NCI-H2196 treated with DMSO at 0.1 percent for 48 hours (cell line): ENCODE results near the gene SMYD4.
"Not testable (repeated sequence)": the region's sequence is repeated elsewhere in the genome, so short reads cannot be mapped to it uniquely, and the experiment has no call there.

ENCODE experiments used
- DNase-seq: peaks from one replicate; lab custom pipeline; 2025; ENCODE audit not compliant: unreplicated experiment; lab: John Stamatoyannopoulos, UW

Gene SMYD4

DNA sequence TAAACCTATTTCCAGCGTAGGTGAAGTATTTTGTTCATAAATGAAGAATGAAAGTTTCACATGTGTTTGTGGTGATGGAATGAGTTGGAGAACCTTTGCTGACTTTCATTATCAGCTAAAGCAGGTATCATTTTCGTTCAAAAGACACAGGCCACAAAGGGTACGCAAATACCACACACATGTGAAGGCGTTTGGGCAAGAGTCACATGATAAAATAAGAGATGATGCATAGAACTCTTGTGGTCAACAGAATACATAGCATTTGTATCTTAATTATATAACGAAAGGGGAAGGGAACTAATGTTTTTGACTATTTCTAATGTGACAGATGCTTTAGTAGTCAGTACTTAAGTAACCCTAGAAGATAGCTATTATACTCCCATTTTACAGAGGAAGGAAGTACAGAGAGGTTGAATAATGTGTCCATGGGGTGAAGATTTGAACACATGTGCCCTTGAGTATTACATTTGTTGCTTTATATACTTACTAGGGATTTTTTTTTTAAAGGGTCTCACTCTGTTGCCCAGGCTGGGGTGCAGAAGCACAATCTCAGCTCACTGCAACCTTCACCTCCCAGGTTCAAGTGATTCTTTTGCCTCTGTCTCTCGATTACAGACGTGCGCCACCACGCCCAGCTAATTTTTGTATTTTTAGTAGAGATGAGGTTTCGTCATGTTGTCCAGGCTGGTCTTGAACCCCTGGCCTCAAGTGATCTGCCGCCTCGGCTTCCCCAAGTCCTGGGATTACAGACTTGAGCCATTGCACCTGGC is 4.9 kb upstream of the SMYD4 start:
- DNase-seq: no peak

DNA sequence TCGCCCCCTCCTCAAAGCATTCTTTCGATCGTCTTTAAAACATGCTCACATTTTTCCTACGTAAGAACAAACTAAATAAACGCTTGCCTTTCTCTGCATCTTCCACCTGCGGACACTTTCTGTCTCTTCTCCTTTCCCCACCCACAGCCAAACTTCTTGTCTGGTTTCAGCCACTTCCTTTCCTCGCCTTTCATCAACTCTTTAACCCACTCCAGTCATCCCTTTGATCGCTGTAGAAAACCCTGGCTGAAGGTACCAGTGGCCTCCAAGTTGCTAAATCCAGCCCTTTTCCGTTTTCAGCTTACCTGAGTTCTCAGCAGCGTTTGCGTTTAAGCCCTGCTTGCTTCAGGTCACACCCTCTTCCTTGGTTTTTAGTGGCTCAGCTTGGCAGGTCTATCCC is 586 bp upstream of the SMYD4 start:
- DNase-seq: no peak

DNA sequence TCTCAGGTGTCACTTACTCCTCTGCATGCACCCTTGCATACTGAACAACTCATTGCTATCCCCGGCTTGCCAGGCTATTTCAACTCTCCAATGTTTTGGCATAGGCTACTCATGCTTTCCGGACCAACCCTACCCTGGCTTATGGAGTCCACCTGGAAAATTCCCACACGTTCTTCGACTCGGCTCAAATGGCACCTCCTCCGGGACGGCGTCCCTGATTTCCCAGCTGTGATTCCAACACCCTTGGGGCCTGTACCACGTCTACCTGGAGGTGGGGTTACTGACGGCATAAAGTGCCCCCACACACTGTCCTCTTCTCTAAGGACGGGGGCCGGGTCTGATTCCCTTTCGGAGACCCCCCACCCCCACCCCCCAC is 498 bp downstream of the SMYD4 start:
- no peak for DNase-seq

DNA sequence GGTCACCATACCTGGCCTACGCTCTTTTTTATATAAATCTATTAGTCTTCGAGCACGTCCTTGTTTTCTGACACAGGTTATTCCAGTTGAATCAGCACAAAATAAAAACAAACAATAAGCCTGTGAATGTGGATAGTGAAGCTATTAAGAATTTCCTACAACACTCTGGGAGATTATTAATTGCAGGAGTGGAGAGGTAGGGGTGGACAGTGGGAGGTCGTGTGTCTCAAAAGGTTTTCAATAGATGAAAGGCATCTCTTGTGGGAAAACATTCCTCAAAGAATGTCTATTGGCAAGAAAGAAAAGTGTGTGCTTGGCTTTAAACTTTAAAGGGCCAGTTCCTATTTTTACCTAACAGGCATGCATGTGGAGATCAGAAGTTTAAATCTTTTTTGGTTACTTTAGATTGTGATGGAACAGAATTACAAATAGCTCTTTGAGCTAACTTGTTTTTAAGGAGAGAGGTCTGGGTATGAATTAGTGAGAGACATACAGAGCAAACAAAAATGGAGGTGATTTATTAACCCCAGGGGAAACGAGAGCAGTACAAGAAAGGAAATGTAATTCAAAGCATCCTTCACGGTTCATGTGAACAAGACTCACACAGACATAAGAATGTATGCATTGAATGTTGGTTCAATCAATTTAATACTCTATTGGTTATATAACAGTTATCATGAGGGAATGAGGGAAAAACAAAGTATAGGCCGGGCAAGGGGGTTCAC is 9.0 kb downstream of the SMYD4 start:
- no peak for DNase-seq

DNA sequence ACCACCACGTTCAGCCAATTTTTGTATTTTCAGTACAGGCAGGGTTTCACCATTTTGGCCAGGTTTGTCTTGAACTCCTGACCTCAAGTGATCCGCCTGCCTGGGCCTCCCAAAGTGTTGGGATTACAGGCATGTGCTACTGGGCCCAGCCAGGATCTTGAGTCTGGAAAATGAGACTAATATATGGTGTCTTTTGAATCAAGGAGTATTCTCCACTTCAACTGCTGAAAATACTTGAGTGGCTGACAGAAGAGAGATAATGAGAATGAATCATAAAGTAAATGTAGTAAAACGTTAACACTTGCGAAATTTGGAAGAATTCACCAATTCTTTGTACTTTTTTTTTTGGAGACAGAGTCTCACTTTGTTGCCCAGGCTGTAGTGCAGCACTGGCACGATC is 16.6 kb downstream of the SMYD4 start:
- DNase-seq: no peak

DNA sequence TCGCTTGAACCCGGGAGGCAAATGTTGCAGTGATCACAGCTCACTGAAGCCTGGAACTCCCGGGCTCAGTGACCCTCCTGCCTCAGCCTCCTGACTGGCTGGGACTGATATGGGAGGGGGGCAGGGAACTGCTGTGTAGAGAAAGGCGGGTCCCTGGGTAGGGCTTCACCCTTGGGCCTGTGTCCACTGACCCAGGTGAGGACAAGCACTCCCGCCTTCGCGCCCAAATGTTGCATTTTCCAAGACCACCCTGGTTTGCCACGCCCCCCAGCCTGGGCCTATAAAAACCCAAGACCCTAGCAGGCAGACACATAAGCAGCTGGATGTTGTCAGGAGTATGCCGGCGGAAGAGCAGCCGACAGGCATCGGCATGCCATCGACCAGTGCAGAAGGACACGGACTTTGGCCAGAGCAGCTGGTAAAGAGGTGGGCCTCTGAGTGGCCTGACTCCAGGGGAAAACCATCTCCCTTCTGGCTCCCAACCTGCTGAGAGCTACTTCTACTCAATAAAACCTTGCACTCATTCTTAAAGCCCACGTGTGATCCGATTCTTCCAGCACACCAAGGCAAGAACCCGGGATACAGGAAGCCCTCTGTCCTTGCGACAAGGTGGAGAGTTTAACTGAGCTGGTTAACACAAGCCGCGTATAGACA is 19.1 kb downstream of the SMYD4 start:
- DNase-seq: no peak

DNA sequence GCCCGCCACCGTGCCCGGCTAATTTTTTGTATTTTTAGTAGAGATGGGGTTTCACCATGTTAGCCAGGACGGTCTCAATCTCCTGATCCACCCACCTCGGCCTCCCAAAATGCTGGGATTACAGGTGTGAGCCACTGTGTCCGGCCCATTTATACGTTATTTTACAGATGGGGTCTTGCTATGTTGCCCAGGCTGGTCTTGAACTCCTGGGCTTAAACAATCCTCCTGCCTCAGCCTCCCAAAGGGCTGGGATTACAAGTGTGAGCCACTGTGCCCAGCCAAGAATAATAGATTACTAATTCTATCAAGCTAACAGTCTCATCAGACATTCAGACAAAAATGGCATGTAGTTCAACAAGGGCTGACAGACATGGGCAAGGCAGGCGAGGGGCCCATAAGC is 19.9 kb downstream of the SMYD4 start:
- not testable (repeated sequence) for DNase-seq

DNA sequence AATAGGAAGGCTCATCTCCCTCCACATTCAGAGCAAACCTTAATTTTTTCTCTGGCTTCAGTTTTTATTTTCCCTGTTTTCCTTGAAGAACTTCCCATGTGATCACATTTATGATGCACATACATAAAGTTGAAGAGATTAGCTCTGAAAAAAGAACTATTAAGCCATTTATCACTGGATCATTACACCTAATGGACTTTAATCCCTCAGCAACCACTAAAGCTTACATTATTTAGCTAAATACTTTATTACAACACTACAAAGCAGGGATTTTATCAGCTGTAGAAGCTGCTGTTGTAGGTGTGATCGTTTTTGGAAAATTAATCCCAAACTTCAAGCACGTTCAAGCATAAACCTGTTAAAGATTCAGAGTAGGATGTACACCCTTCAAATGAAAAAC is 21.1 kb downstream of the SMYD4 start:
- no peak for DNase-seq

DNA sequence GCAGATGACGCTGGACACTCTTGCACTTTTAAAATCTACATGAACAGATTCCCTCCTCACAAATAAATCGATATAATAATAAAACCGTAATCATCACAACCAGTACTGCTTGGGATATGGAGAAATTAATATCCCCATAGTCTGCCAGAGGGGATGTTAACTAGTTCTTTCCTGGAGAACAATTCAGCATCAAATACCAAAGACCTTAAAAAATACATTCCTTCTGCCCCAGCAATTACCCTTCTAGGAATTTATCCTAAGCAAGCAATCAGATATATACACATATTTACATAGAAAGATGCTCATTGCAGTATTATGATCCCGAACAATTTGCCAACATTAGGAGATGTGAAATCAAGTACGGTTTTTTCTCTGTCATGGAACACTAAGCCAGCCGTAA is 21.8 kb downstream of the SMYD4 start:
- no peak for DNase-seq

DNA sequence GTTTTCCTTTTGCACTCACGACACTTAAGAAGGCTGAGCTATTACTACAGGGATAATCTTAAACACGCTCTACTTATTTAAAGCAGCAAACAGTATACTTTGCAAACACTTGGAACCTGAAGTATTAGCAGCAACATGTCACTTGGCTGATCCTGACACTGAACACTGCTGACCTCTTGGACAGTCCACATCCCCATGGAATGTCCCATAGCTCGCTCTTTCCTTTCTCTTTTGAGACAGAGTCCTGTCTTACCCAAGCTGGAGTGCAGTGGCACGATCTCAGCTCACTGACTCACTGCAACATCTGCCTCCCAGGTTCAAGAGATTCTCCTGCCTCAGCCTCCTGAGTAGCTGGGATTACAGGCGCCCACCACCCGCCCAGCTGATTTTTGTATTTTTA is 26.4 kb downstream of the SMYD4 start:
- no peak for DNase-seq

DNA sequence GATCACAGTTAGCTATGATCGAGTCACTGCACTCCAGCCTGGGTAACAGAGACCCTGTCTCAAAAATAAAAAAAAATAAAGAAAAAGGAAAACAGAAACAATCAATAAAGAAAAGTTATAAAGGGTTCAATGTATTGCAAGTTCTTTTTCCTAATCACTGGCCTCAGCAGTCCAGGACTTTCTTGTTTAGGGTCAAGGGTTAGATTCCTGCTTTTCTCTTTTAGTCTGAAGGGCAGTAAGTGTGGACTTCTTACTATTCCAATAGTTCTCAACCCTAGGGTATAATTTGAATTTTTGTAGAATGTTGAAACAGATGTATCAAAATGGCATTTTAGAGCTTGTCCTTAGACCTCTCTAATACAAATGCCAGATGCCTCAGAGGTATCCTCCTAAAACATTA is 27.3 kb downstream of the SMYD4 start:
- no peak for DNase-seq

DNA sequence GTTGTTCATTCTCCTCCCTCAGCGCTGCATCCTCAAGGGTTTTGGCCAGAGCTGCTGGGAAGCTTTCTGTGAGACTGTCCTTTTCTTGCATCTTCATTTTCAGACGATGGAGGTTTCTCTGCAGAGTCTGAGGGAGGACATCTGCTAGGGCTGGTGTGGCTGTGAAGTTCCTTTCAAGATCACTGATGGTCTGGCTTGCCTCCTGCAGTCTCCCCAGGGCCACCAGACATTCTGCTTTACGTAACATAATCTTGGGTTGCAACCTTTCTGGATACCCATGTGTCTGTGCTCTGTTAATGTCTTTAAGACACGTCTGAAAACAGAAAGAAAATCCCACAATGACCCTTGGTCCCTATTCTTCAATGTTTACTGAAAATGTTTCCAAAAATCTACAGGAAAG is 29.0 kb downstream of the SMYD4 start:
- DNase-seq: no peak

DNA sequence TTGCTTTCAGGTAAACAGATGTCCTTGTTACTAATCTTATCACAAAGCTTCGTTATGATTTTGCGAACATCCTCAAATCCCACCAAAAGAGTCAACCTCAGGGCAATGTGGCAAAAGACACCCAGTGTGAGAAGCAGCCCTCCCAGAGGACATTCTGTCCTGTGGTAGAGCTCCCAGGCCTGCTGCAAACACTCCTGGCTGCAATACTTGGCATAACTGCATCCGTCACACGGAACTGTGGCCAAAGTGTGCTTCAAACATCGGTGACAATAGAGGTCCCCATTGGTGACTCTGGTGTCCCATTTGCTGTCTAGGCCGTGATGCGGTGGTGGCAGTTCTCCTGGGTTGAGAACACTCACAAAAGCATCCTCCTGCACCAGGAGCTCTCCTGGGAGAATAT is 29.5 kb downstream of the SMYD4 start:
- no peak for DNase-seq

DNA sequence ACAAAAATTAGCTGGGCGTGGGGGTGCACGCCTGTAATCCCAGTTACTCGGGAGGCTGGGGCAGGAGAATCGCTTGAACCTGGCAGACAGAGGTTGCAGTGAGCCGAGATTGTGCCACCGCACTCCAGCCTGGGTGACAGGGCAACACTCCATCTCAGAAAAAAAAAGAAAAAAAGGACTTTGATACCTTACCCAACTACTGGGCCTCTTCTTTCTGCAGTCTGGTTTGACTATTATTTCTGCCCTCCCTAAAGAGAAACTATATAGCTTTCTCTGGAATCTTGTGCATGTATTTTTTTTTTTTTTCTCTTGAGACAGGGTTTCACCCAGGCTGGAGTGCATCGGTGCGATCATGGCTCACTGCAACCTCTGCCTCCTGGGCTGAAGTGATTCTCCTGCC is 31.9 kb downstream of the SMYD4 start:
- not testable (repeated sequence) for DNase-seq

DNA sequence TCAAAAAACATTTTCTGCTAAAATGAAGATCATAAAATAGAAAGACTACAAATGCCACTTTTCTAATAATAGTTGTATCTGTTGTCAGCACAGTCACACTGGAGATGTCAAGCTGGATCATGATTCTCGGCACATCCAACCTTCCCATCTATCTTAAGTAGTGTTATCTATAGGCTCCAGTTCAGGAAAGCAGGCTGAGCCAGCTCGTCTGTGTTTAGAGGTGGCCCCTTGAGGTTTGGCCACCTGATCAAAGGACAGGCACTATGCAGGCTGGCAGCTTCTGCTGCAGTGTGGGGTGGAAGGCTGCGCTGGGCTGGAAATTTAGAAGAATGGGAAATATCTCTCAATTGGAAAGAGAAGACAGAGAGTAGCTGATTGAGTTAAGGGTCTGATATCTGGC is 32.4 kb downstream of the SMYD4 start:
- DNase-seq: no peak

DNA sequence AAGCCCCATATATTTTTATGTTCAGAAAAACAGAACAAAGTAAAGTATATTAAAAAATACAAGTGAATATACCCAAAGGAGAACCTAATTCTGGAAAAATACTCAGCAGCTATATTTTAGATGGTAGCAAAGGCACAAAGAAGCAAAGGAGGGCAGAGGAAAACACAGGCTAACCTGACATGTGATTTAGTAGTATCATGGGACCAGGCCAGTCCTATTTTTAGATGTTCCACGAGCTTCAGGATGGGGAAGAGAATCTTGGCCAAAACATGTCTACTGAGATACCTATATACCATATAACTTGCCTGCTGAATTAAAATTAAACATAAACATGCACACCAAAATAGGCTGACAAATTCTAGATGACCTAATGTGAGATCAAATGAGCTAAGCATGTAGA is 32.9 kb downstream of the SMYD4 start:
- no peak for DNase-seq

DNA sequence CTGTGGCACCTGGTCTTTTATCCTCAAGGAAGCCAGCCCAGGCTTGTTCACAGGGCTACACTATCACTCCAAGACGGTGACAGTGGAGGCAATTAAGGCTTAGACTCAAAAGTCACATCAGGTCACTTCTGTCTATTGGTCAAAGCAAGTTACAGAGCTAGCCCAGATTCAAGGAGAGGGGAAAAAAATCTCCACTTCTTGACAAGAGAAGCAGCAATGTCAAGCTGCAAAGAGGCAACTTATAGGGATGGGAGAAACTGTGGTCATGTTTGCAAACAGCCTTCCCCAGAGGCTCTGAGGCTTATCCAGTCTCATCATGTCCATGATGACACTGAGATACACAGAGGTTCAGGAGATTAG is 36.3 kb downstream of the SMYD4 start:
- DNase-seq: no peak

DNA sequence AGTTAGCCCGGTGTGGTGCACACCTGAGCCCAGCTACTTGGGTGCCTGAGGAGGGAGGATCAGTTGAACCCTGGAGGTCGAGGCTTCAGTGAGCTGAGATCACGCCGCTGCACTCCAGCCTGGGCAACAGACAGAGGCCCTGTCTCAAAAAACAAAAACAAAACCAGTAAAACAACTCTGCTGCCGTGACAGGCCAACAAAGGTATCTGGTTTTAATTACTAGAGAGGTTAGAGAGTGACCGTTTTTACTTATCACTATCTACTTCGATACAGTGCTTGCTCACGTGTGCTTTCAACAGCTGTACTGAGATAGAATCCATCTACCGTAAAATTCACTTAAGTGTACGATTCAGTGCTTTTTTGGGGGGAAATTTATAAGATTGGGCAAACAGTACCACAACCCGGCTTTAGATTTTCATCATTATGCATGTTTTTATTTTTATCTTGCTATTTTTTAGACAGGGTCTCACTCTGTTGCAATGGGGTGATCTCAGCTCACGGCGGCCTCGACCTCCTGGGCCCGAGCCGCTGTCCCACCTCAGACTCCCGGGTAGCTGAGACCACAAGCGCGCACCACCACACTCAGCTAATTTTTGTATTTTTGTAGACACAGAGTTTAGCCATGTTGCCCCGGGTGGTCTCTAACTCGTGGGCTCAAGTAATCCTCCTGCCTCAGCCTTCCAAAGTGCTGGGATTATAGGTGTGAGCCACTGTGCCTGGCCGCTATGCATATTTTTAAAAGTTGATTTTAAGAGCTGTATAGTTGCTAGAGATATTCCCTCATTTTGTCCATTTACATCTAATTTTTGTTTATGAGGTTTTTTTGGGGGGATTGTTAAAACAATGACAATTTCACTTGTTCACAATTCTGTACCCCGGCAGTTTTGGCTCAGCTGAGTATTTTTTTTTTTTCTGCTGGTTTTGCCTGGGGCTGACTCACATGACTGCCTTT is 36.9 kb downstream of the SMYD4 start:
- DNase-seq: no peak

DNA sequence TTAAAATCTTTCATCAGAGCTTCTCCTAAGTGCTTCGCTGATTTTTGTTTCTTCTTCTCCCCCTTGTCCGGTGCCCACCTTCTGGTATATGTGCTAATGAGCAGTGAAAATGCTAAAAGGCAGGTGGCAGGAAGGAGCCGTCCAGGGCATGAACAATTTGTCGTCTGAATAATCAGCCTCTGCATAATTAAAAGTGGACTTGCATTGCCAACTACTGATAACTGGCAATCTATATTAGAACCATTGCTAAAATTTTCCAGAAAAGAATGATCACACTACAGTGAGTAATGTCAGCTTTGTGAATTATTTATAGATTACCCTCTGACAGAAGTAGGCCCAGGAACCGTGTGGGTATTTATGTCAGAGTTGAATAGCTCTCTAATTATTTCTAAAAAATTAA is 39.8 kb downstream of the SMYD4 start:
- no peak for DNase-seq

DNA sequence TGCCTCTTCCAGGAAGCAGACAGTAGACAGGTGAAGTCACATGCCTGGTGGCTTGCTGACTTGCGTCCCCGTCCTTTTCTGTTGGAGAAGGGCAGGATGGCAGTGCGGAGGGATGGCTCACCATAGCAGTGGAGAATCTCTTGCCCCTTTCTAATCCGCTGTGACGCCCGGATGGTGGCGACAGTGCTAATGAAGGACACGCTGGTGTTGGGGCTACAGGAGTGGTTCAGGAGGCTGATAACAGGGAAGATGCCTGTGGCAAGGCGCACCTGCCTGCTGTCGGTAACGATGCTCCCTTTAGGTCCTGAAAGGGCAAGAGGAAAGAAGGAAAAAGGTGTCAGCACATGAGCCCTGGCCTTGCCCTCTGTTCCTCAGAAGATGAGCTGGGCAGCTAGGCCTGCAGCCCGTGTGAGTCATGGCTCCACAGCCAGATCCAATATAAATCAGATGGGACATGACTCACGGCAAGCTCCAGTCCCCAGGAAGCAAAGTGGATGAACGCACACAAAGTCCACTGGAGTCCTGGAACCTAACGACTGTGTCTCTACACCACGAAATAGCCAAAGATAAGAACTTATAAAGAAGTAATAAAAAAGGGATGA is 42.3 kb downstream of the SMYD4 start:
- DNase-seq: no peak

DNA sequence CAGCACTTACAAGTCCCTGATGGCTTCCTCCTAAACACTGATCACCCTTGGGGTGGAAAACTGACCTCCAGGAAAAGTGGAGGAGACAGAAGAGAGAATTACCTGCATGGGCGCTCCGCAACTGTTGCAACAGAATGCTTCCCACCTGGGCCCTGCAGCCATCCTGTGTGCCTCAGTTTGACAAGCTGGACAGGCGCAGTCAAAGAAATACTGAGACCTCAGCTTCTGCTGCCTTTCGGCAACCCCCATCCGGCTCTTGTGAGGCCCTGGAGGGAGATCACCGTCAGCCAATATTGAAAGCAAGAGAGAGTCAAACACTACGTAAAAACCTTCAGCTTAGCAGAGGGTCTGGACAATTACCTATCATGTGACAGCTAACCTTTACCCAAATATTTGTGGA is 43.0 kb downstream of the SMYD4 start:
- DNase-seq: no peak
